Neural cell (in vitro differentiated cells): Measurements from ENCODE around the gene NUTM2E.
"Not testable (repeated sequence)": the region's sequence is repeated elsewhere in the genome, so short reads cannot be mapped to it uniquely, and the experiment has no call there.

Source experiments
- CTCF ChIP-seq: fragments of 450-650 bp; IDR thresholded peaks from 2 replicates; pipeline ENCODE4 v1.5.1; 2014; ENCODE audit warnings: antibody characterized with exemption, mild to moderate bottlenecking, moderate library complexity; ENCODE audit not compliant: poor library complexity, severe bottlenecking
- EP300 ChIP-seq: fragments of 450-650 bp; conservative IDR thresholded peaks from 2 replicates; pipeline ENCODE4 v1.6.1; 2014; ENCODE audit warnings: antibody characterized with exemption, mild to moderate bottlenecking, moderate library complexity; ENCODE audit not compliant: poor library complexity, severe bottlenecking
- EZH2 ChIP-seq: fragments of 200-600, 300-800 bp; shearing (Covaris generic), sonication (generic); IDR thresholded peaks from 2 replicates; pipeline ENCODE4 v1.6.1; 2014; ENCODE audit warnings: antibody characterized with exemption, low read length, borderline replicate concordance, mild to moderate bottlenecking; ENCODE audit not compliant: insufficient read depth, poor library complexity, severe bottlenecking
- POLR2AphosphoS5 ChIP-seq: IDR thresholded peaks from 2 replicates; pipeline ENCODE4 v1.6.1; 2012
- RAD21 ChIP-seq: fragments of 450-650 bp; conservative IDR thresholded peaks from 2 replicates; pipeline ENCODE4 v1.6.1; 2014; ENCODE audit warnings: antibody characterized with exemption, mild to moderate bottlenecking, moderate library complexity
- REST ChIP-seq: IDR thresholded peaks from 2 replicates; pipeline ENCODE4 v1.6.1; 2012; ENCODE audit warnings: borderline replicate concordance
- TAF1 ChIP-seq: IDR thresholded peaks from 2 replicates; pipeline ENCODE4 v1.6.1; 2012; ENCODE audit warnings: low read depth

- TF ChIP-seq CTCF, REST, POLR2AphosphoS5, TAF1, RAD21, EZH2, EP300: not testable (repeated sequence)
Observed at GRCh38 chr10:79862269-79862668, 35.7 kb downstream of the NUTM2E start.
